C4-2B (cell line): ENCODE data around the gene TBC1D10A.

Source experiments
- ZFX ChIP-seq: fragments of 450-650 bp; IDR thresholded peaks from 2 replicates; pipeline ENCODE4 v1.6.1; 2017
- TF ChIP-seq, protein P1 (sequence below): fragments of 450-650 bp; conservative IDR thresholded peaks from 2 replicates; pipeline ENCODE4 v1.5.1; 2017; ENCODE audit warnings: mild to moderate bottlenecking

DNA sequence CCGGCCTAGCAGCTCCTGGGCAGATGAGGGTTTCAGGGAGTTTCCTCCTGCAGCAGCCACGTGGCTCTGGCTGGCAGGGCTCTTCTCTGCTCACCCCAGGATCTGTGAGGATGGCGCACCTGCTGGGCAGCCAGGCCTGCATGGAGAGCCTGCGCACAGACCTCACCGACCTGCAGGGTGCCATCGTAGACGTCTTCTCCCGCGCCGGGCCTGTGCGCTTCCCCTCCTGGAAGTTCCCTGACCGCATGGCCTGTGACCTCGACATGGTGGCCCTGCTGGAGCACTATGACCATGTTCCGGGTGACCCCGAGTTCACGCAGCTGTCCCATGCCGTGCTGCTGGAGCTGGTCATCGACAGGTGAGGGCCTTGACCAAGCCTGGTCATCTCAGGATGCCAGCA is 39.1 kb upstream of the TBC1D10A start:
- TF ChIP-seq, protein P1, sequence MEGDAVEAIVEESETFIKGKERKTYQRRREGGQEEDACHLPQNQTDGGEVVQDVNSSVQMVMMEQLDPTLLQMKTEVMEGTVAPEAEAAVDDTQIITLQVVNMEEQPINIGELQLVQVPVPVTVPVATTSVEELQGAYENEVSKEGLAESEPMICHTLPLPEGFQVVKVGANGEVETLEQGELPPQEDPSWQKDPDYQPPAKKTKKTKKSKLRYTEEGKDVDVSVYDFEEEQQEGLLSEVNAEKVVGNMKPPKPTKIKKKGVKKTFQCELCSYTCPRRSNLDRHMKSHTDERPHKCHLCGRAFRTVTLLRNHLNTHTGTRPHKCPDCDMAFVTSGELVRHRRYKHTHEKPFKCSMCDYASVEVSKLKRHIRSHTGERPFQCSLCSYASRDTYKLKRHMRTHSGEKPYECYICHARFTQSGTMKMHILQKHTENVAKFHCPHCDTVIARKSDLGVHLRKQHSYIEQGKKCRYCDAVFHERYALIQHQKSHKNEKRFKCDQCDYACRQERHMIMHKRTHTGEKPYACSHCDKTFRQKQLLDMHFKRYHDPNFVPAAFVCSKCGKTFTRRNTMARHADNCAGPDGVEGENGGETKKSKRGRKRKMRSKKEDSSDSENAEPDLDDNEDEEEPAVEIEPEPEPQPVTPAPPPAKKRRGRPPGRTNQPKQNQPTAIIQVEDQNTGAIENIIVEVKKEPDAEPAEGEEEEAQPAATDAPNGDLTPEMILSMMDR, result no peak
- no peak for TF ChIP-seq ZFX
